ENCODE data around the gene GABRG3.

Gene GABRG3

DNA sequence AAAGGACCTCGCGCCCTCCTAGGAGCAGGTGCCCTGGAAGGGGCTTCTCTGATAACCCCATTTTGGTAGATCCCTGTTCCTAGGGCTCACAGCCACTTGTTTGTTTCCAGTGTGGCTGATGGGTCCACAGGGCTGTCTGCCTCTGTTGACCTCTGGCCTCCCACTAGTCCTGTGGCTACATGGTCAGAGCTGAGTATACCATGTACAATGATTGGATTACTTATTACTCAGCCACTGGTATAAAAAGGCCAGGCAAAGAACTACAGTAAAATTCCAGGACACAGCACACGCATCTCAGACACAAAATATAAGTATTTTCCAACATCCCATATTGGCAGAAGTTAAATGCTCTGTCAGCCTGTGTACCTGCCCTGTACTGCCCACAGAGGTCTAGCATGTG is 277.3 kb downstream of the GABRG3 start:
- no peak for DNase-seq (ENCODE audit: low spot score)

DNA sequence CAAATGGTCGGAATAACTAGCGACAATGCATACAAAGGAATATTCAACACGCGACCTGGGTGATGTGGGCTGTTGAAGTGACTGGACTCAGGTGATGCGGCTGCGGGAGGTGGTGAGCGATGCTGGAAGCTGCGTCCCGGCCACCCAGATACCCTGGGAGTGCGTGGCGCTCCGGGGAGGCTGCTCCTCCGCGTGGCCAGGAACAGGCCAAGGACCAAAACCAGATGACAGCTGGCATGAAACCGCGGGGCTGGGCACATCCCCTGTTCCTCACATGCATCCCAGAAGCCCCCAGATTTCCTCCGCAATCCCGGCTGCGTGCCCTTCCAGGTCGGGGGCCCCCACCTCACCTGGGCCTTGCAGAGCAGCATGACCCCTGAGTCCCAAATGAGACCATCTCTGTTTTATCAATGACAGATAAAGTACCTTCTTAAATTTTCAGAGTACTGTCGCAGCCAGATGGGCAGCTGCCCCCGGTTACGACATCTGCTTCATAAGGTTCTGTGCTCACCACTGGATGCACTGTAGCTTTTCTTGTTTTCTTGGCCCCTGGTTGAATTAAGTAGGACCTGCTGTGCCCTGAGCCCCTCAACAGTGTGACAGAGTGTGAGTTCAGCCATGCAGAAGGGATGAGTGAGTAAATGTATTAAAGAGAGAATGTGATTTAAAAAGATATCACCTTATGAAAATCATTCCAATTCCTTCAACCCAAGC is 278.2 kb downstream of the GABRG3 start:
- DNase-seq (ENCODE audit: low spot score) = no peak

DNA sequence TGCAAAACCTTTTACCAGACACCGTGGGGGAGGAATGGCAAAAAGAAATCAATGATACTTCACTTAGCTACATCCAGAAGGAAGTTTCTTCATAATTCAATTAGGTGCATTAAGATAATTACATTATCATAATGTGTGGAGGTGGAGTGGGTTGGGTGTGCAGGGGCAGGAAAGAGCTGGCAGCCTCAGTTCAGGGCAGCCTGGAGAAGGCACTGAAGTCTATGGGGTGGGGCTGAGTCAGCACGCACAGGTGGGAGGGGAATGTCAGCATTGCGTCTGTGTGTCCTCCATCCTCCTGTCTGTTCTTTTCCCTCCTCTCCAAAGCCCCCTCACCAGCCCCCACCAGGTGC is 278.8 kb downstream of the GABRG3 start:
- DNase-seq (ENCODE audit: low spot score) = no peak

DNA sequence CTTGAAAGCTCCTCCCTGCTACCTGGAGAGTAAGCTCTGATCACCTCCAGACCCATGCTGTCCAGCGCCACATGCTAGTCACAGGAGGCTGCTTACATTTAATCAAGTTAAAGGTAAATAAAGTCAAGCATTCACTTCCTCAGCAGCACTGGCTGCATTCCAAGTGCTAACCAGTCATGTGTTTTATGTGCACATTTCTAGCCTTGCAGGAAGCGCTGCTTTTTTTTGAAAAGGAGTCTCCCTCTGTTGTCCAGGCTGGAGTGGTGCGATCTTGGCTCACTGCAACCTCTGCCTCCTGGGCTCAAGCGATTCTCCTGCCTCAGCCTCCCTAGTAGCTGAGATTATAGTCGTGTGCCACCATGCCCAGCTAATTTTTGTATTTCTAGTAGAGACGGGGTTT is 279.2 kb downstream of the GABRG3 start:
- DNase-seq (ENCODE audit: low spot score) = peak; percentile 7

DNA sequence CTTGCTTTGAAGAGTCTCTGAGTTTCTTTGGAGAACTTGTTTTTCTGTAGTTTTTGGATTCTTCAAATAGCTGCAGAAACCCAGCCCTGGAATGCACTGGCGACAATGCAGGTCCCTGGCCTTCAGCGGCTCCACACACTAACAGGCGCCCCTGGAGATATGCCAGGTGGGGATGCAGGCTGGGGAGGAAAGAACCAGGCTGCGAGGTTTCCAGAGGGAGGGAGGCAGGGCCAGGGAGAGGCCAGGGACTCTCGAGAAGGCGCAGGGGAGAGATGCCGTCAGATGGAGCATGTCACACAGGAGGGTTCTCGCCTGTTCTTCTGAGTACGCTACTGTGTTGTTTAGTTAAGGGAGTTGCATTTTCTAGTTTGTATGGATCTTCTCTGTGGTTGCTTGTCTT is 283.1 kb downstream of the GABRG3 start:
- DNase-seq (ENCODE audit: low spot score) = no peak

DNA sequence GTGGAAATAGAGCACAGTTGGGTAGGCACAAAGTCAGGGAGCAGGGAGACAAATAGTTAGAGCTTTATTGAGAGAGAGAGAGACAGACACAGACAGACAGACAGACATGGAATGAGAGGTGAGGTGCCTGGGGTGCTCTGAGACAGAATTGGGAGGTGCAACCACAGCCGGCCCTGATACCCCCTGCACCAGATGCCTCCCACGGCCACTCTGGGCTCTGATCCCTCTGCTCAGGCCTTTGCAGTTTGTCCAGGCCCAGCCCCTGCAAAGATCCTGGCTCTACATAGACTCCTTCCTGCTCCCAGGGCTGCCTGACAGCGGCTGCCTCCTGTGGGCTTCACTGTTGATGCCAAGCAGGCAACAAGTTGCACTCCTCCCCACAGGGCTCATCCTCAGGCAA is 283.8 kb downstream of the GABRG3 start:
- no peak for DNase-seq (ENCODE audit: low spot score)

DNA sequence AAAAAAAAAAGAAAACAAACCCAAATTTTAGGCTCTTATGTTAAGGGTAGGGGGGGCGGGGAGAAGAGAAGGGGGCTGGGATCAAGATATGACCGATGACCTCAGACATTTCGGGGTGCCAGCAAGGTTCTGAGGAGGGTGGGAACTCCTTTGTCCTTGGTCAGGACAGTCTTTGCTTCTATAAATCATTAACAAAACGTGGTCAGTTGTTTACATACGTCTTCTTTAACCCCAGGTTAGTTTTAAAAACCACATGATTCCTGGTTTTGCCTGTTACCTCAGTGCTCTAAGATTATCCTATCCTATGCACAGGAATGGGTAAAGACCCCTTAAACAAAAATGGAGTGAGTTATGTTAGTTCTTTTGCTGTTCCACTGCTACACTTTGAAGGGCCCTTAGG is 285.5 kb downstream of the GABRG3 start:
- DNase-seq (ENCODE audit: low spot score) = no peak

DNA sequence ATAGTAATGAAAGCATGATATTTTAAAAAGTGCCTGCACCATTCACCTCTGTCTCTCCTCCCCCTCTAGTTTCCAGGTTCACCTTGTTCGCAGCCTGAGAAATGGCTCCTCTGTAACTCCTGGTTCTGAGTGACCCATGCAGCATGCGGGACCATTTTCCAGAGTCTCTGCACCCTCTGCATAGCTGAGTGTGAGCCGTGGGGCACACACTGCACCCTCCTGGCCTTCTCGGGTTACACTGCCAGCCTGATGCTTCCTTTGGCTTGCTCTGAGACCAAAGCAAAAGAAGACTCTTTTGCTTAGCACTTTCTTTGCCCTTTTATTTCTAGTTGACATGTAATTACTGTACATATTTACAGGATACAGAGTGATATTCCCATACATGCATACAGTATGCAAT is 287.3 kb downstream of the GABRG3 start:
- DNase-seq (ENCODE audit: low spot score) = no peak

DNA sequence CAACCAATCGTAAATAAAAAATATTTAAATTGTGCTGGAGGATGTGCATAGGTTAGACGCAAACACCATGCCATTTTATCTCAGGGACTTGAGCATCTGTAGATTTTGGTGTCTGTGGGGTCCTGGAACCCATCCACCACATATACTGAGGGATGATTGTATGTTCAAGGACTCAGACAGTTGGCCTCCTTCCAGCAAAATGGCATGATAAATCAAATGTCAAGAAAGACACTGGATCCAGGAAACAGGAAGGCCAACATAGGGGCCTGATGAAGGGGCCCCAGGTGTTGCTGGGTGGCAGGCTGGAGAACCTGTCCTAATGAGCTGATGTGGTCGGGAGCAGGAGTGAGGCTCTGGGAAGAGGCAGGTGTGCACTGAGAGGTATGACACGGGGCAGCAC is 289.5 kb downstream of the GABRG3 start:
- DNase-seq (ENCODE audit: low spot score) = no peak

DNA sequence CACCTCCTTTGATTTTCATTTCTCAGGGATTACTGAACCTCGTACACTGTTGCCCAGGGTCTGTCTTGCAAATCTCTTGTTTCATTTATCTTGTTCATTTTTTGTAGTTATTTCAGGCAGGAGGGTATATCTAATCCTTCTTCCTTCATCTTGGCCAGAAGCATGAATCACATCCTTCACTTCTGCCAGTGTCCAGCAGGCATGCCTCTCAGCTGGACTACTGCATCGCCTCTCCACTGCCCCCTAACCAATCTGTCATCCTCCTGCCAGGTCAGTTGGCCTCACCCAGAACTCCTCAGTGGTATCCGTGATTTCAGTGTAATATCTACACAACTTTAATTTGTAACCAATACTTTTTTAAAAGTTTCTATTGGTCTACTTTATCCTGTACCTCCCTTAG is 297.9 kb downstream of the GABRG3 start:
- DNase-seq (ENCODE audit: low spot score) = no peak

DNA sequence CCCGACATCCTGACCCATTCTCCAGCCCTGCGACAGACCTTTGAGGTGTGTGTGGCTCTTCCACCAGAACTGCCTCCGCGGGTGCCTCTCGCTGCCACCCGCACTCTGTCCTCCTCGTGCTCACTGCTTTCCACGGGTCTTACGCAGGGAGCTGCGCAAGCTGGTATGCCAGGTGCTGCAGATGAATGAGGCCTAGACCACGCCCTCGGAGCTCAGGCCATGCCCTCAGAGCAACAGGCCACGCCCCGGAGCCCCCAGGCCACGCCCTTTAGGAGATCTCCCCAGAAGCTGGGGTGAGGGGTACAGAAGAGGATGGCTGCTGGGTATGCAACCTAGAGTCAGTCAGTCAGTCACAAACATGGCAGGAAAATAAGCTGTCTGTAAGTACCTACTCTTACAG is 300.3 kb downstream of the GABRG3 start:
- no peak for DNase-seq (ENCODE audit: low spot score)

DNA sequence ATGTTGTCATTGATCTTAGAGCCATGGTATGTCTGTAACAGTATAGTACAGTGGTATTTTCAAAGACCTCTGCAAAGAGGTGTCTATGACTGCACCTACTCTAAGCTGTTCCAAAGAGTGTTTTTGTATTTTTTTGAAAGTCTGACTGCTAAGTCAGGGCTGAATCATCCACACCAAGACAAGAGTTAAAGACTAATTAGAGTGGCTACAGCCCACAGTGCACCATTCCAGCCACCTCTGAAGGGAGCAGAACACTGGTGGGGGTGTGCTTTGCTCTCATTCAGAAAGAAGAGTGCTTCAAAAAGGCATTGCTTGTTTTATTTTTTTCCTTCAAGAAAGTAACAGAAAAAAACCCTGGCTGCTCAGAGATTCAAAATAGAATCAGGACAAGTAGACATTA is 301.4 kb downstream of the GABRG3 start:
- no peak for DNase-seq (ENCODE audit: low spot score)

DNA sequence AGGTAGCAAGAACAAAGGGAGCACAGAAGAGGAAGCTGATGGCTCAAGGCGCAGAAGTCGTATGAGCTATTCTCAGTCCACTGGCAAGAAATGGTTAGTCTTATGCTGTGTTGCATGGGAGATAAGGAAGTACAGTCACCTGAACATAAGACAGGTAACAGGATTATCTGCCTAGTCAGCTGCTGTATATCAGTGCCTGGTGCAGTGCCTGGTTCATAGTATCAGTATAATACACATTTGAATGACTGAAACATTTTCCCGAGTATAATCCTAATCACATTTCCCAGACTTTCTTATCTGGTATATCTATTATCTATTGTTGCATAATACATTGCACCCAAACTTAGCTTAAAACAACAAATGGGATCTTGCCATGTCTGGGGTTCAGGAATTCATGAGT is 302.5 kb downstream of the GABRG3 start:
- DNase-seq (ENCODE audit: low spot score) = no peak

DNA sequence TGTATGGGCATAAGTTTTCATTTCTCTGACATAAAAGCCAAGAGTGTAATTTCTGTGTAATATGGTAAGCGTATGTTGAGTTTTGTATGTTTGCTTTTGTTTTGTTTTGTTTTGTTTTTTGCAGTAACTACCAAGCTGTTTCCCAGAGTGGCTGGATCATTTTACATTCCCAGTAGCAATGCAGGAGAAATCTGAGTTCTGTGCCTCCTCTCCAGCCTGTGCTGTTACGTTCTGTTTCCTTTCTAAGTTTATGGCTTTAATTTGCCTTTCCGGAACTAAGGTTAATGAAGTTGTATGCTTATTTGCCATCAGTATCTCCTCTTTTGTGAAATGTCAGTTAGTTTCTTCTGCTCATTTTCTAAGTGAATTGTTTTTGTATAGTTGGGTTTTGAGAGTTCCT is 307.8 kb downstream of the GABRG3 start:
- DNase-seq (ENCODE audit: low spot score) = no peak

DNA sequence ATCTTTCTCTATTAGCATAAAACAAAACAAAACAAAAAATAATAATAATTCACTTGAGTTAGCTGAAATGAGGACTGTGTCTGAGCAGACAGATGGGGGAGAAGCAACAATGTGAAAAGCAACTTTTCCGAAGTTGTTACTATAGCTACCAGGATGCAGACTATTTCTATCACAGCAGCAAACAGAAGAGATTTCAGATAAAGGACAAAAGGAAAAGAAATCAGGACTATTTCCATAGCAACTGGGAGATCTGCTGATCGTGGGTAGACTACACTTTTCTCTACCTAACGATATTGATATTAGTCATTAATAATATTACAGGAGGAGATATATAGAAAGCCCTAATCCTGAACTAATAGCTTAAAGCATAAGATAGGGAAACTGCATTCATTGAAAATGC is 321.7 kb downstream of the GABRG3 start:
- no peak for DNase-seq (ENCODE audit: low spot score)

DNA sequence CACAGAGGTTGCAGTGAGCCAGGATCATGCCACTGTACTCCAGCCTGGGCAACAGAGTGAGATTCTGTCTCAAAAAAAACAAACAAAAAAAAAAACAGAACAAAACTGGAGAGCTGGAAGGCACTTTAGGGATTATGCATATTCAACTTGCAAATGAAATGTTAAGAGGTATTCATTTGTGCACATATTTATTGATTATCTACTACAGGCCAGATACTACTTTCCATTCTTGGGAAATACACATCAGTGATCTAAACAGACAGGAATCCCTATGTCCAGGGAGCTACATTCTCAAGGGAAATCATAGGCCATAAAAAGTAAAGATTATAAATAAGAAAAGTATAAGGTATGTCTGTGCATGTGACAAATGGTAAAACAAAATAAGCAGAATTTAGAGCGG is 322.6 kb downstream of the GABRG3 start:
- DNase-seq (ENCODE audit: low spot score) = no peak

DNA sequence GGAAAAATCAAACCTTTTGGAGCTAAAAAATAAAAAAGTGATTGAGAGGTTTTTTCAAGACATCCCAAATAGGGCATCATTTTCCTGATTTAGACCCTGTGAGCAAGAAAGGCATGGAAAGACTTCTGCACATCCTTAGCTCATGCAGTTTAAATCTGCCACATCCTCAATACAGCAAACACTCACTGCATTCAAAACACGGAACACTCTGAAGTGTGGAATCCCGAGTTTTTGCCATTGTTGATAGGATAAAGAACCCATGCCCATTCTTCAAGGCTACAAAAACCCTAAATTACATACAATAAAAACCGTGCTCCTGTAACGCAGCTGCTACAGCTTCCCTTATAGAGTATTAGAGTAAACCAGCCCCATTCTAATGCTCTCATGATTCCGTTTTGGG is 346.8 kb downstream of the GABRG3 start:
- DNase-seq (ENCODE audit: low spot score) = no peak

DNA sequence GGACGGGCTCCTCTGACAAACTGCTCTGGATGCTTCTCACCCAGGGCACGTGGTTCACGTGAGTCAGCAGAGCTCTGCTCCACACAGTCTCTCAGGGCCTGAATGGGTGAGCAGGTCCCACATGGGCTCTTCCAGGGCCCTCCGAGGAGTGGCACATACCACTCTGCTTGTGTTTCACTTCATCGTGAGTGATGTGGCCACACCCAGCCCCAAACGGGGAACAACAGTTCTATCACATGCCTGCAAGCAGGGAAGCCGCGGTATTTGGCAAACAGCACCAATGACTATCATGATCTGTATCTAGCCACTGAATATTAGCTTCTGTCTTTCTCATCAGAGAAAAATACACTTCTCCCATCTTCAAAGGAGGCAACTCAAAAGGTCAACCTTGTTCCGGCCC is 352.8 kb downstream of the GABRG3 start:
- no peak for DNase-seq (ENCODE audit: low spot score)

DNA sequence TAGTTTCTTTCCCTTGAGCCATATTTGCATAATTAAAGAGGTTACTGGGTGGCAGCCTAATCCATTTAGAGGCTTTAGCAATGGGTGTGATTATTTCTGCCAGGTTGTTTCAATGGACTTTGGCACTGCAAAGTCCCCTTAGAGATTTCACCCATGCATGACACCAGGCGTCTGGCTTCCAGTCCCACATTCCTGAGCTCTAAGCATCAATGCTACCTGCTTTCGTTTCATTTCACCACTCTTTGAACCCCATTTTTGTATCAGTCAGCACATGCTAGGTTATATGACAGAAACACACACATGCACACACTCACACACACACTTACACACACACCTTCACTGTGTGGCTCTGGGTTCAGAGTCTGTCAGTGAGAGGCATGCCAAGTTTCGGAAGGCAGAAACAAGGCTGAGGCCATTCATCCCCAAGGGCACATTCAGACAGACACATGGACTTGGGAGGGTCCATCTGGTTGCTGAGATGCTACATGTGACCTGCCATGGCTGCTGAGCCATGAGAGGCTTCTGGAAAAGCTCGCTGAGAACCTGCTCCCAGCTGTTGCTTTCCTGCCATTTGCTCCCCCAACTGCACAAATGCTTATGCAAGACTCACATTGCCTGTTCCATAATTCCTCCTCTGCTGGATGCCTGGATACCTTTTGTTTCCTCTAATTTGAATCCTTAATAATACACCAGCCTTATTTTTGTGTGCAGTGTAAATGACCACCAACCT is 354.1 kb downstream of the GABRG3 start:
- no peak for DNase-seq (ENCODE audit: low spot score)

DNA sequence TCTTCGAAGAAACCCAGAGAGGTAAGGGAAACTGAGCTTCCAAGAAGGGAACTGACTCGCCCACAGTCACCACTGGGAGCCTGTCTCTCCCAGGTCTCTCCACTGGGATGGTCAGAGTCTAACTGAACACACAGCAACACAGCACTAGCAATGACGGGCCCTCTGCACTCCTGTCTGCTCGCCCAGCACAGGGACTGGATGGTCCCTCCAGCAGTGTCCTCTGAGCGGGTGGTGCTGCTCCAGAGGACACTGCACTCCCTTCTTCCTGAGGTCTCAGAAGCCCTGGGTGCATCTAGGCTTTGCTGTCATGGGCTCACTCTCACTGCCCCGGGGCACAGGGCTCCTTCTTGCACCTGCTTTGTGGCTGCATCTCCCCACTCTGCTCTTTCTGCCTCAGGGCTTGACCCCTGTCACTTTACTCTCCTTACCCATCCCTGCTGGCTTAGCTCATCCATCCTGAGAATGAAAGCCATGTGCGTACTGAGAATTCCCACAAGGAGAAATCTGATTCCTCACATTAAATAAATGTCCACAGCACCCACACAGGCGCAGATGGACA is 356.6 kb downstream of the GABRG3 start:
- DNase-seq (ENCODE audit: low spot score) = no peak

DNA sequence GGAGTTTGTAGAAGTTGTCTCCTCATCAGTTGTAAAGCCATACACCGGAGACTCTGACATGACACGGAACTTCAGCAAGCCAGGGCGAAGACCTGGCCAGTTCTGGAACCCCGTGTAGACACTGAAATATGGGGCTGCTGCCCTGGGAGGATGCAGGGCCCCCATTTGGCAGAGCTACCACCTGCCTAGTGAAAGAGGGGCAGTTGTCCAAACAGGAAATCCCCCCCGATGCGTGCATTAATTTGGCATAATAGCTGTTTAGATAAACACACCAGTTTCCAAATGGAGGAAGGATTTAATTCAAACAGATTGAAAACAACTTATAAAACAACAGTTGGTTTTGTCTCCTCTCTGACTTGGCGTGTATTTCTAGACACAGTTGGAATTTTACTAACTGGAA is 357.2 kb downstream of the GABRG3 start:
- DNase-seq (ENCODE audit: low spot score) = no peak

DNA sequence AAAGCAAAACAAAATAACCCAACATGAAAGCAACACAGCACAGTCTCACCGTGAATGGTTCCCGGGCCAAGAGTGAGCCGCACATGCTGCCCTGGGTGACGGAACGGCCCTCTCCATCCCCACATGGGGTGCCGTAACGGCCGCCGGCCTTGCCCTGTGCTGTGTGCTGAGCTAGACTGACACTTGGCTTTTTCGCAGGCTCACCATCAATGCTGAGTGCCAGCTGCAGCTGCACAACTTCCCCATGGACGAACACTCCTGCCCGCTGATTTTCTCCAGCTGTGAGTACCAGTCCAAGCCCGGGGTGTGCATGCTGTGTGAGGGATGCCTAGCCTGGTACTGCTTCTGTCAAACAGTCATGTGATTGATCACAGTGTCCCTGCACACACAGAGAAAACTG is 357.6 kb downstream of the GABRG3 start:
- no peak for DNase-seq (ENCODE audit: low spot score)

DNA sequence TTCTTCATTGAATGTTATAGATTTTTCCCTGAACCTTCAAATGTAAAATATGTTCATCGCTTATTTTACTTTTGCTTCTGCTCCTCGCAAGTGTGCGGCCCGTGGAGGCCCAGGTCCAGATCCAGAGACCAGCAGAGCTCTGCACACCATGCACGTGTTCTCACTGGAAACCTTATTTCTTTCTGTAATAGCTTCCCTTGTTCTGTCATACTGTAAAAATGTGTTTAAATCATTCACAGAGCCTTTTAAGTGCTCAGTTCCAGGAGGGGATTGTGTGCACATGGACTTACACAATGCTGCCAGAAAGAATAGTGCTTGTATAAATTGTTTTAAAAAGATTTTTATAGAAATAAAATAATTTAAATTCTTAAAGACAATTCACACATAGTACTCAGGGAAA is 359.3 kb downstream of the GABRG3 start:
- no peak for DNase-seq (ENCODE audit: low spot score)

DNA sequence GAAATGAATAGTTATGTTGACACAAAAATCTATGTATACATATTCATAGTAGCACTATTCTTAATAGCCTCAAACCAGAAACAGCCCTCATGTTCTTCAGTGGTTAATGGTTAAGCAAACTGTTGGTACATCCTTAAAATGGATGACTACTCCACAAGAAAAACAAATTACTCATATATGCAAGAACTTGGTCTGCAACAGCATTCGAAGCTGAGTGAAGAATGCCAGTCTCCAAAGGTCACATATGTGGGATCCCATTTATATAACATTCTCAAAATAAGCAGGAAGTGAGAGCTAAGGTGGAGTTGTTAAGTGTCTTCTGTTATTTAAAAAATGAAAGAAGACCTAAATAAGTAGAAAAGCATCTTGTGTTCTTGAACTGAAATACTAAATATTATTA is 365.7 kb downstream of the GABRG3 start:
- DNase-seq (ENCODE audit: low spot score) = no peak
